ENCODE measurements around the gene TIMP4. TPM values are rescaled to one million over a fixed set of nuclear protein-coding genes. Genes with fewer than 3 reads are reported as not detected.

The TIMP4 gene
- polyA plus RNA-seq, 6 donors from 2014 or later = not detected

- ATAC-seq (ENCODE audit: low read depth in 2 of 2) (no peak), DNase-seq (no peak)
- Mint-ChIP-seq H3K36me3 (no peaks in the 10 kb centered on the region), H3K4me1 (peaks cover 0 to 5% (median 0%) of the 10 kb centered on the region in 3 donors), H3K4me3 (no peak overlapping the region), H3K9me3 (no peaks in the 10 kb centered on the region), H3K27me3 (peaks cover 13 to 24% (median 14%) of the 10 kb centered on the region in 3 donors), H3K27ac (no peak overlapping the region)
These were observed 21.9 kb upstream of the TIMP4 start for GRCh38 chr3:12180631-12181030.

DNA sequence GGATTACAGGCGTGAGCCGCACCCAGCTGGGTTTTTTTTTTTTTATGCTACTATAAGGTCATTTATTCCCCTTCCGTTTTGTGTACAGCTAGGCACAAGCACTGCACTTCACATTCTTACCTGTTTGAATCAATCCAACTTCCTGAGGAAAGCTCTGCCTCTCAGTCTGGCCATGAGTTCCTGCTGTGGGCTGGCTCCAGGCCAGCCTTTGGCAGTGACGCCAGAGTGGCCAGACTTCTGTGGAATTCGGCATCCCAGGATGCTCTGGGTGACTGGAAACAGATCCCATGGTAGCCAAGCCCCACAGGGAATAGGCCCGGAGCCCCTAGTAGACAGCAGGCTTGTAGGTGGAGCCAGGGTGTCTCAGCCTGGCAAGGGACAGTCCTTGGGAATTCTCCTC, 21.5 kb upstream of the TIMP4 start:
- H3K9me3 Mint-ChIP-seq = no peaks in the 10 kb centered on the region
- H3K4me1 Mint-ChIP-seq = peaks cover 0 to 5% (median 0%) of the 10 kb centered on the region in 3 donors
- no peaks in the 10 kb centered on the region for H3K36me3 Mint-ChIP-seq
- DNase-seq (no peak), ATAC-seq (ENCODE audit: low read depth in 2 of 2) (no peak)
- H3K4me3 Mint-ChIP-seq = no peak overlapping the region
- H3K27me3 Mint-ChIP-seq = peaks cover 13 to 28% (median 14%) of the 10 kb centered on the region in 3 donors
- H3K27ac Mint-ChIP-seq = no peak overlapping the region

DNA sequence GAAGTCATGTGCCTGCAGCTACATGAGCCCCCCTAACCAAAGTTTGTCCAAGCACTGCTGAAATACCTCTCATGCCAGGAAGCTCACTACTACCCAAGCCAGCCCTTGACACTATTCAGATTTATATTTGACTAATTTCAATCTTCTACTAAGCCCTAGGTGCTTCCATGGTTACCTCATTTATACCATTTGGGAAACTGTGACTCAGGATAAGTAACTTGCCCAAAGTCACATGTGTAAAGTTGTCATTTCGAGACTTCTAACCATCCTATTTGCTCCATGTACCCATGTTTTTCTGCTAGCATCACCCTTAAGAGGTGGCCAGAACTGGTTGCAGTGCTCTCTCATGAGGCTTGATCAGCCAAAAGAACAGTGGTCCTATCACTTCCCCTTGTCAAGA, 20.7 kb upstream of the TIMP4 start:
- H3K4me3 Mint-ChIP-seq = peak overlapping the region in 1 of 8 donors; percentile 30
- peaks cover 14 to 23% (median 16%) of the 10 kb centered on the region in 3 donors for H3K27me3 Mint-ChIP-seq
- H3K4me1 Mint-ChIP-seq = peaks cover 0 to 5% (median 0%) of the 10 kb centered on the region in 3 donors
- DNase-seq (no peak), ATAC-seq (ENCODE audit: low read depth in 2 of 2) (no peak)
- H3K27ac Mint-ChIP-seq = no peak overlapping the region
- peaks cover 0 to under 1% of the 10 kb centered on the region in 2 donors for H3K36me3 Mint-ChIP-seq
- H3K9me3 Mint-ChIP-seq = peaks cover 0 to 4% (median 0%) of the 10 kb centered on the region in 7 donors

- Mint-ChIP-seq H3K4me1 (peaks cover 0 to 5% (median 0%) of the 10 kb centered on the region in 3 donors), H3K36me3 (peaks cover 0 to 12% of the 10 kb centered on the region in 2 donors), H3K27me3 (peaks cover 14 to 27% (median 20%) of the 10 kb centered on the region in 3 donors), H3K4me3 (no peak overlapping the region), H3K9me3 (peaks cover 2 to 9% (median 6%) of the 10 kb centered on the region in 7 donors), H3K27ac (peak overlapping the region in 1 of 6 donors; percentile 86)
- DNase-seq (no peak), ATAC-seq (ENCODE audit: low read depth in 2 of 2) (no peak)
These were observed 19.5 kb upstream of the TIMP4 start for GRCh38 chr3:12178091-12178820.

DNA sequence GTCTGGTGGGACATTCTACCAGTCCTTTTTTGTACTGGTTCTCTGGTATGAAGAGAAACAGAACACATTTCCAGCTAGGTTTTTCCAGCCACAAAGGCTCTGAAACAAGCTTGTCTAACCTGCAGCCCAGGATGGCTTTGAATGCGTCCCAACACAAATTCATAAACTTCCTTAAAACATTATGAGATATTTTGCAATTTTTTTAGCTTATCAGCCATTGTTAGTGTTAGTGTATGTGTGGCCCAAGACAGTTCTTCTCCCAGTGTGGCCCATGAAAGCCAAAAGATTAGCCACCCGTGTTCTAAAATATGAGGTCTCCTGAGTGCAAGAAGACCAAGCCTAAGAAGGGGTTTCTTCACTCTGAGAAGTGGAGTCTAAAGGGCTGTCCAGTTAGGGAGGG, 18.4 kb upstream of the TIMP4 start:
- DNase-seq (no peak), ATAC-seq (ENCODE audit: low read depth in 2 of 2) (no peak)
- peaks cover 0 to 5% (median 0%) of the 10 kb centered on the region in 3 donors for H3K4me1 Mint-ChIP-seq
- peaks cover 14 to 21% (median 18%) of the 10 kb centered on the region in 3 donors for H3K27me3 Mint-ChIP-seq
- peaks cover 10 to 21% (median 13%) of the 10 kb centered on the region in 7 donors for H3K9me3 Mint-ChIP-seq
- no peak overlapping the region for H3K27ac Mint-ChIP-seq
- H3K36me3 Mint-ChIP-seq = peaks cover 5 to 19% of the 10 kb centered on the region in 2 donors
- no peak overlapping the region for H3K4me3 Mint-ChIP-seq

- peaks cover 7 to 10% (median 9%) of the 10 kb centered on the region in 3 donors for H3K27me3 Mint-ChIP-seq
- ATAC-seq (ENCODE audit: low read depth in 2 of 2) (no peak), DNase-seq (no peak)
- no peak overlapping the region for H3K4me3 Mint-ChIP-seq
- H3K4me1 Mint-ChIP-seq = peaks cover 0 to 5% (median 0%) of the 10 kb centered on the region in 3 donors
- peaks cover 12 to 32% (median 18%) of the 10 kb centered on the region in 7 donors for H3K9me3 Mint-ChIP-seq
- peaks cover 7 to 21% of the 10 kb centered on the region in 2 donors for H3K36me3 Mint-ChIP-seq
- no peak overlapping the region for H3K27ac Mint-ChIP-seq
These were observed 17.2 kb upstream of the TIMP4 start for GRCh38 chr3:12175844-12176453.

- Mint-ChIP-seq H3K27ac (no peak overlapping the region), H3K36me3 (peaks cover 7 to 21% of the 10 kb centered on the region in 2 donors), H3K4me1 (peaks cover 0 to 5% (median 0%) of the 10 kb centered on the region in 3 donors), H3K9me3 (peaks cover 12 to 35% (median 18%) of the 10 kb centered on the region in 7 donors), H3K4me3 (no peak overlapping the region), H3K27me3 (peaks cover 6 to 11% (median 7%) of the 10 kb centered on the region in 3 donors)
- ATAC-seq (ENCODE audit: low read depth in 2 of 2) = no peak
- DNase-seq = no peak
These were observed 16.5 kb upstream of the TIMP4 start for GRCh38 chr3:12175137-12175593.

DNA sequence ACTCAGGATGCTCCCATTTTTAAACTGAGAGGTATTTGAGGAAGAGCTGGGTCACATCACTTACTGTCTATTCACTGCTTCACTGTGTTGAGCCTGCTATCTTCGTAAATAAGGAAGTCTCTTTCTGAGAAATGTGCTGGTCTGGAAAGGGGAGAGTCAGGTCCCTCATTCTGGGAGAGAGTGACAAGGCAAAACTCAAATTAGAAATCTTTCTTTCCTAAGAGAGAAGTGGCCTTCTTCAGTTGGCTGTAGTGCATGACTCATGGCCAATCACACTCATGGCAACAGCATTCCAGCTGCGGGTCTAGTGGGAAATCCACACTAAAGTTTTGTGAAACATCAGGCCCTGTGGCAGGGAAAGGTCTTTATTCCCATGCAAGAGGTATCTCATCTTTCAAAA, 11.5 kb upstream of the TIMP4 start:
- H3K4me3 Mint-ChIP-seq = no peak overlapping the region
- no peak overlapping the region for H3K27ac Mint-ChIP-seq
- H3K36me3 Mint-ChIP-seq = peaks cover 7 to 21% of the 10 kb centered on the region in 2 donors
- peaks cover 12 to 35% (median 19%) of the 10 kb centered on the region in 7 donors for H3K9me3 Mint-ChIP-seq
- no peaks in the 10 kb centered on the region for H3K4me1 Mint-ChIP-seq
- peaks cover 11 to 44% (median 29%) of the 10 kb centered on the region in 3 donors for H3K27me3 Mint-ChIP-seq
- ATAC-seq (ENCODE audit: low read depth in 2 of 2) = no peak
- DNase-seq = no peak

- DNase-seq = no peak
- Mint-ChIP-seq H3K4me1 (no peaks in the 10 kb centered on the region), H3K4me3 (no peak overlapping the region), H3K9me3 (peaks cover 0 to 15% (median 2%) of the 10 kb centered on the region in 7 donors), H3K27me3 (peaks cover 12 to 47% (median 31%) of the 10 kb centered on the region in 3 donors), H3K27ac (no peak overlapping the region), H3K36me3 (no peaks in the 10 kb centered on the region)
- no peak for ATAC-seq (ENCODE audit: low read depth in 2 of 2)
These were observed 7.2 kb upstream of the TIMP4 start for GRCh38 chr3:12165909-12166308.

DNA sequence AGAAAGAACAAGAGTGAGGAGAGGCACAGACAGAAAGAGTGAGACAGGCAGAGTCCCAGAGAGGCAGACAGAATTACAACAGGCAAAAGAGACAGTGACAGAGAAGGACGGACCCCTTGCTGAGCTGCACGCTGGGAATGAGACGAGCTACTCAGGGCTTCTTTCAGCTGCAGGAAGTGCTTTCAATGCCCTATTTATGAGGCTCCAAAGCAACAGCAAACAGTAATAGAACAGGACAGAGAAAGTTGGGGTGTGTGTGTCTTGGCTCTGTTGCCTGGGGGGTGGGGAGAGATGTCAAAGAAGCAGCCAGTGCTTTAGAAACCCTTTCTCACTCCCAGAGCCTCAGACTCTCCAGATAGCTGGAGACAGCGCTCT, 502 bp upstream of the TIMP4 start:
- H3K4me1 Mint-ChIP-seq = peaks cover 0 to 2% (median 0%) of the 10 kb centered on the region in 3 donors
- H3K9me3 Mint-ChIP-seq = no peaks in the 10 kb centered on the region
- ATAC-seq (ENCODE audit: low read depth in 2 of 2) (no peak), DNase-seq (no peak)
- H3K27ac Mint-ChIP-seq = no peak overlapping the region
- H3K27me3 Mint-ChIP-seq = peaks cover 41 to 50% (median 47%) of the 10 kb centered on the region in 3 donors
- no peaks in the 10 kb centered on the region for H3K36me3 Mint-ChIP-seq
- no peak overlapping the region for H3K4me3 Mint-ChIP-seq

DNA sequence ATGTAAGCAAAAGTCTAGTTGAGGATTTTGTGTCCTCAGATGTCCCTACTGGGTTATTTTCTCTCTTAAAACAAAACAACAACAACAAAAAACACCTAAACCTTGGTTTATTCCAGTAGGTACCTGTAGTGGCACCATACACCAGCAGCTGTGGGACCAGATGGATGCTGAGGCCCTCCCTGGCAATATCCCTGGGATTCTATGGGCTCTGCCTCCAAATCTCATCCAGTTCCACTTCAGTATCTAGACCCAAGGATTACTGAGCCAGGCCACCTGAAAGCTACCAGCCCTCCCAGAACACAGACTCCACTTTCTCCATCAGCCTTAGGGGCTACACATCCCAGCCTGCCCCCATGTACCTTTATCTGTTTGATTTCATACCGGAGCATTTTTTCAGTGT, 1.7 kb downstream of the TIMP4 start:
- H3K9me3 Mint-ChIP-seq = no peaks in the 10 kb centered on the region
- H3K27ac Mint-ChIP-seq = no peak overlapping the region
- no peak for DNase-seq
- H3K4me3 Mint-ChIP-seq = no peak overlapping the region
- no peaks in the 10 kb centered on the region for H3K36me3 Mint-ChIP-seq
- ATAC-seq (ENCODE audit: low read depth in 2 of 2) = no peak
- H3K4me1 Mint-ChIP-seq = peaks cover 0 to 2% (median 0%) of the 10 kb centered on the region in 3 donors
- H3K27me3 Mint-ChIP-seq = peaks cover 41 to 50% (median 46%) of the 10 kb centered on the region in 3 donors

GRCh38 chr3:12155828-12156227, 2.9 kb downstream of the TIMP4 start:
- H3K4me3 Mint-ChIP-seq = no peak overlapping the region
- no peaks in the 10 kb centered on the region for H3K9me3 Mint-ChIP-seq
- no peak for DNase-seq
- peaks cover 43 to 48% (median 45%) of the 10 kb centered on the region in 3 donors for H3K27me3 Mint-ChIP-seq
- ATAC-seq (ENCODE audit: low read depth in 2 of 2) = no peak
- H3K36me3 Mint-ChIP-seq = no peaks in the 10 kb centered on the region
- no peak overlapping the region for H3K27ac Mint-ChIP-seq
- H3K4me1 Mint-ChIP-seq = peaks cover 0 to 2% (median 0%) of the 10 kb centered on the region in 3 donors

DNA sequence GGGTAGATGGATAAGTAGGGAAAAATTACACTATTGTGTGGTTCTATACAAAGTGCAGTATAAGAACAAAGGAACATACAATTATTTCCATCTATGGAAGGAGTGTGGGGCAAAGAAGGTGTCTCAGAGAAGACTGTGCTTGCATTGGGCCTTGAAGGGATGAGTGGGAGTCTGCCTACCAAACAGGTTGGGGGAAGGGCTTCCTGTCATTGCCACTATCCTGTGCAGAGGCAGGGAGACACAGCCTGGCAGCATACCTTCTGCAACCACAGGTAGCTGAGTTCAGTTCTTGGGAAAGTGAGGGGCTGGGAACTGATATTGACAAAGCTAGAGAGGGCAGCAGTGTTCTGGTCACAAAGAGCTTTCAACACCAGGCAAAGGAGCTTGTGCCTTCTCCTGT, 3.4 kb downstream of the TIMP4 start:
- peaks cover 0 to 2% (median 0%) of the 10 kb centered on the region in 3 donors for H3K4me1 Mint-ChIP-seq
- H3K36me3 Mint-ChIP-seq = no peaks in the 10 kb centered on the region
- H3K27me3 Mint-ChIP-seq = peaks cover 39 to 48% (median 42%) of the 10 kb centered on the region in 3 donors
- no peaks in the 10 kb centered on the region for H3K9me3 Mint-ChIP-seq
- DNase-seq (no peak), ATAC-seq (ENCODE audit: low read depth in 2 of 2) (no peak)
- no peak overlapping the region for H3K27ac Mint-ChIP-seq
- H3K4me3 Mint-ChIP-seq = no peak overlapping the region

GRCh38 chr3:12154151-12154550, 4.6 kb downstream of the TIMP4 start:
- no peak for DNase-seq
- Mint-ChIP-seq H3K9me3 (no peaks in the 10 kb centered on the region), H3K27ac (no peak overlapping the region), H3K4me3 (no peak overlapping the region), H3K4me1 (peaks cover 0 to 2% (median 0%) of the 10 kb centered on the region in 3 donors), H3K27me3 (peaks cover 37 to 55% (median 40%) of the 10 kb centered on the region in 3 donors), H3K36me3 (no peaks in the 10 kb centered on the region)
- no peak for ATAC-seq (ENCODE audit: low read depth in 2 of 2)
